ENCODE measurements around the gene MACROD2.

DNA sequence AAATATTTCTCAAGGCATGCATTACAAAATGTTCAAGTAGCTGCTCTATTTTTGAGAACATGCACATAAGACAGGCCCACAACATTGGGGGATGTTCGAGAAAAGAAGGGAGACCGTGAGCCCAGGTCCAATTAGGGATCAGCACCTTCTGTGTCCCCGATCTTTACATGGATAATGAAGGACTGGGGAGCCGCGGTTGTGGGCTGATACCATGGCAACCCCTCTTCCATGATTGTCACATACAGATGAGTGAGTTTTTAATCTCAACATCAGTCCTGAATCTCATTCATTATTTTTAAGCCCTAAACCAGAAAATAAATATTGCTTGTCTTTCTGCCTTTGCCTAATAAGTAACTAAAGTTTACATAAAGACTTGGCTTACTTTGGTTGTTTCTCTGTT is 1642.2 kb downstream of the MACROD2 start:
- TF ChIP-seq, protein P1, sequence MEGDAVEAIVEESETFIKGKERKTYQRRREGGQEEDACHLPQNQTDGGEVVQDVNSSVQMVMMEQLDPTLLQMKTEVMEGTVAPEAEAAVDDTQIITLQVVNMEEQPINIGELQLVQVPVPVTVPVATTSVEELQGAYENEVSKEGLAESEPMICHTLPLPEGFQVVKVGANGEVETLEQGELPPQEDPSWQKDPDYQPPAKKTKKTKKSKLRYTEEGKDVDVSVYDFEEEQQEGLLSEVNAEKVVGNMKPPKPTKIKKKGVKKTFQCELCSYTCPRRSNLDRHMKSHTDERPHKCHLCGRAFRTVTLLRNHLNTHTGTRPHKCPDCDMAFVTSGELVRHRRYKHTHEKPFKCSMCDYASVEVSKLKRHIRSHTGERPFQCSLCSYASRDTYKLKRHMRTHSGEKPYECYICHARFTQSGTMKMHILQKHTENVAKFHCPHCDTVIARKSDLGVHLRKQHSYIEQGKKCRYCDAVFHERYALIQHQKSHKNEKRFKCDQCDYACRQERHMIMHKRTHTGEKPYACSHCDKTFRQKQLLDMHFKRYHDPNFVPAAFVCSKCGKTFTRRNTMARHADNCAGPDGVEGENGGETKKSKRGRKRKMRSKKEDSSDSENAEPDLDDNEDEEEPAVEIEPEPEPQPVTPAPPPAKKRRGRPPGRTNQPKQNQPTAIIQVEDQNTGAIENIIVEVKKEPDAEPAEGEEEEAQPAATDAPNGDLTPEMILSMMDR (IDR thresholded peaks at IDR 0.05): no peak
- no peak for TF ChIP-seq EZH2 (IDR thresholded peaks at IDR 0.05; ENCODE audit: borderline replicate concordance, insufficient read depth, low read depth, low read length, poor library complexity, severe bottlenecking)
